ENCODE data around the gene FITM1.
A peak's percentile ranks its signal among the peaks of the same experiment; 100 is the strongest.

FITM1 gene

DNA sequence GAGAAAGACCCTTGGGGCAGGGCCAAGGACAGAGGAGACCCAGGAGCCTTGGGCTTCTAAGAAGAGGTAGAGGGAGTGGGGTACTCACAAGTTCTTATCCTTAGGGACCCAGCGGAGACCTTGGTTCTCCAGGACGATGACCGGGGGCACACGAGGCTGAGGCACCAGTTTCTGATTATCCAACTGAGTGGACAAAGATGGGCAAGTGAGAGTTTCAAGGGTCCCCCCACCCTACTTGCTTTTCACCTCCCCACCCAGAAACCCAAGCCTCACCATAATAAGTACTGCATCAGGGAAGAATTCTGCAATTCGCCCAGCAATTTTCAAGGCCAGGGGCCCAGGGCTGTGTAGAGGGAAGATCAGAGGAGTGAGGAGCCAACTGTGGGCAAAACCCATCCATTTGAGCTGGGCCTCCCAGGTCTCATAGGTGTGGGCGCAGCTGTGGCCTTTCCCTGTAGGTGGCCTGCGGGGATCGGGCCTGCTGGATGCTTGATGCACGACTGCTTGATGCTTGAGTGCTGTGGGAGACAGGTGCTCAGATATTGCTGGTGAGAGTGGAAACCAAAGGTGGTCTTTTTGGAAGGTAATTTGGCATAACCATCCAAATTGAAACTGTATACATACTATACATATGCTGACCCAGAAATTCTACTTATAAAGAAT is 8.9 kb downstream of the FITM1 start:
- no peak for DNase-seq (ENCODE audit: low spot score)

- peak; percentile 99 for DNase-seq (ENCODE audit: low spot score)
Observed at GRCh38 chr14:24141097-24141880, 10.8 kb downstream of the FITM1 start, which contains the start of gene EMC9. Gene EMC9, minus strand, starts transcription at chr14:24141591. Its CDS starts 287 bp downstream, at chr14:24141304.

- DNase-seq (ENCODE audit: low spot score): no peak
Observed at GRCh38 chr14:24143511-24143910, 13.1 kb downstream of the FITM1 start.

- DNase-seq (ENCODE audit: low spot score): no peak
Observed at GRCh38 chr14:24144451-24144850, 14.0 kb downstream of the FITM1 start.

DNA sequence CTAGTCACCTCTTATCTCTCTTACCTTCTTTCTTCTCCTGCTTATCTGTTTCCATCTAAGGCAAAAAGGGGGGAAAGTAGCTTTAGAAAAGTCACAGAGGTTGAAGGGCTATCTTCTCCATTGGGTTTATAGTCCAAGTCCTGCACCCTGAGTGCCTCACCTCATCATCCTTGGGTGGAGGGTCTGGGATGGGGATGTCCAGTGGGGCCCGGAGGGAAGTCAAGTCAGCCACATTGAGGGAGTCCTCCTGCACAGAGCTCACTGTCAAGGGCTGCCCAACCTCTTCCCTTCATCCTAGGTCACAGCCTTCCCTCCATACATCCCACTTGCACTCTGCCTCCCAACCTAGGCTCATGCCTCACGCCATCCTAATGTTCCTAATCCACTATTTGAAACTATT is 14.8 kb downstream of the FITM1 start:
- DNase-seq (ENCODE audit: low spot score): no peak

GRCh38 chr14:24145690-24146452 is 15.4 kb downstream of the FITM1 start:
- no peak for DNase-seq (ENCODE audit: low spot score)

DNA sequence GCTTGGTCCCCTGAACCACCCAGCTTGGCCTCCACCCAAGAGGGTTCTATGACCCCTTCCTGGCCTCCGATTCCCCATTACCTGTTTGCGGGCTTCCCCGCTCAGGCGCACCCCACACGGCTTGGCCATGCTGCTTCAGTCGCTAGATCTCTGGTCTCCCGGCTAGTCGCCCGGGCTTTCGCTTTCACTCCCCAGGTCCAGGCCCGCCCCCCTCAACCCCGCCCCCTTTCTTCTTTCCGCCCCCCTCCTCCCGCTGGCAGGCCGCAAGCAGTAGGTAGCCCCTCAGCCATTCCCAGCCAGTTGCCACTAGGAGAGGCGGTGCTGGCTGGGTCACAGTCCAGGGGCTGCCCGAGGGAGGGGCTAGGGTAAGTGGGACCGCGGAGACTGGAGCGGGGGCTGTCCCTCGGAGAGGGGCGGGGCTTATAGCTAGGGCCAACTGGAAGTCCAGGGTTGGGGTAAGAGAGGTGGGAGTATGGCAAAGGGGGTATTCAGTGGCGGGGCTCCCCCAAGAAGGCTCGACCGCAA is 16.1 kb downstream of the FITM1 start, which contains the start of gene PSME2:
Gene PSME2 (minus strand): TSS at position 158 of the 525 bp plus-strand sequence. CDS start 29 bp downstream, at position 129.
- peak; percentile 98 for DNase-seq (ENCODE audit: low spot score)

DNA sequence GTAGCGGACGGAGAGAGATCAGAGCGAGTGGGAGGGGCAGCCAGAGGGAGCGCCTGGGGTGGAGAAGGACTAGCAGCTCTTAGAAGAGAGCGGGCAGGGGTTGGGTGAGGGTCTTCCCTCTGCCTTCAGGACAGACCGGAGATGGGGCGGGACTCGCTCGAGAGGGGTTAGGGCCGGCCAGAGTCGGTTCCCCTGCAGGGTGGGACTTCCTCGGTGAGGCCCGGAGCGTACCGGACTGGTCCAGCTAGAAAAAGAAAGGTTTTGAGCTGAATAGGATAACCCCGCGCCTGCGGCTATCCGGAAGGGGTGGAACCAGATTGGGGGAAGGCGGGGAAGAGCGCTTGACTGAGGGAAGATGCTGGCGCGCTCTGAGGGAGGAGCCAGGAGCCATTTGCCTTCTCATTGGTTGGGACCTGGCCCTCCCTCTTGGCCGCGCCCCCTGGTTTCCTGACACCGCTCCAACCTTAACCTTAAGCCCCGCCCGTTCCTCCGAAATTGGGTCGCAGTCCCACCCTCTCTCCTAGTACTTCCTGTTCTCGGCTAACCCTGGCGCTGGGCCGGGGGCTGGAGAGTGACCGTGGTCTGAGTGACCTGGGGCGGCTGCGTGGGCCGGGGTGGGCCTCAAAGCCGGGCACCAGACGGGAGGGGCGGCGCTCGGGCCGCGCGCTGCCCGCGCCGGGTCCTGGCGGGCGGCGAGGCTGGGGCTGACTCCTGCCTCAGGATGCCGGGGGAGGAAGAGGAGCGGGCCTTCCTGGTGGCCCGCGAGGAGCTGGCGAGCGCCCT is 16.7 kb downstream of the FITM1 start, which contains the start of gene RNF31:
Gene RNF31 (plus strand): TSS at position 521 of the 783 bp plus-strand sequence. CDS start 201 bp downstream, at position 722.
- peak; percentile 97 for DNase-seq (ENCODE audit: low spot score)

DNA sequence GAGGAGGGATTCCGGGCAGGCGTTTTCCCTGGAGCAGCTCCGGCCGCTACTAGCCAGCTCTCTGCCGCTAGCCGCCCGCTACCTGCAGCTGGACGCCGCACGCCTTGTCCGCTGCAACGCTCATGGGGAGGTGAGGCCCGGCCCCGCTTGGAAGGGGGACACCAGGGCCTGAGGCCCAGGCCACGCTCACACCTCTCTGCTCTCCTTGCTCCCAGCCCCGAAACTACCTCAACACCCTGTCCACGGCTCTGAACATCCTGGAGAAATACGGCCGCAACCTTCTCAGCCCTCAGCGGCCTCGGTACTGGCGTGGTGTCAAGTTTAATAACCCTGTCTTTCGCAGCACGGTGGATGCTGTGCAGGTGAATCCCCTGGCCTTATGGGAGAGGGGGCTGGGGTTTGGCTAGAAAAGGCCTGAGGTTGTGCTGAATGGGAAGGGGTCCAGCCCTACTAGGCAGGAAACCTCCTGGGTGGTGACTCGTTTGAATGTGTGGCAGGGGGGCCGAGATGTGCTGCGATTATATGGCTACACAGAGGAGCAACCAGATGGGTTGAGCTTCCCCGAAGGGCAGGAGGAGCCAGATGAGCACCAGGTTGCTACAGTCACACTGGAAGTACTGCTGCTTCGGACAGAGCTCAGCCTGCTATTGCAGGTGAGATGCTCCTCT is 17.4 kb downstream of the FITM1 start:
- no peak for DNase-seq (ENCODE audit: low spot score)

DNA sequence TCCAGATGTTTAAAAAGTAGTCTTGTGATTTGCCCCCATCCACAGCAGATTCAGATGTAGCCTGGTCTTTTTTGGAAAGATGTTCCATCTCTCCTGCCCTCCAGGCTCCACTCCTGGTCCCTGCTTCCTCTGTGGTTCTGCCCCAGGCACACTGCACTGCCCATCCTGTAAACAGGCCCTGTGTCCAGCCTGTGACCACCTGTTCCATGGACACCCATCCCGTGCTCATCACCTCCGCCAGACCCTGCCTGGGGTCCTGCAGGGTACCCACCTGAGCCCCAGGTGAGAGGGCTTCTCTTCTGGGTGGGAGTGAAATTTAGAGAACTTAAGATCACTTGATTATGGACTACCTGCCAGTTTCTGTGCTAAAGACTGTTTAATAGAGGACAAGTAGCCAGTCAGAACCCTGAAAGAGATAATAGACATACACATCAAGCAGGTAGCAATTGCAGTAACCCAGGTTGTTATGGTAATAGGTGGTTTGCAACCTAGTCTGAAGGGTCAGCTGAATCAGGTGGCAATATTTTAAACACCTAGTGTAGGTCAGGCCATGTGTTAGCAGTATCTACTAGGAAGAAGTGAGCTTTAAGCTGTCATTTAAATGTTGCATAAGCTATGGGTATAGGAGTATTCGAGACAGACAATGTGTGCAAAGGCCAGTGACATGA is 19.0 kb downstream of the FITM1 start:
- DNase-seq (ENCODE audit: low spot score): no peak

GRCh38 chr14:24150061-24150460 is 19.6 kb downstream of the FITM1 start:
- no peak for DNase-seq (ENCODE audit: low spot score)

DNA sequence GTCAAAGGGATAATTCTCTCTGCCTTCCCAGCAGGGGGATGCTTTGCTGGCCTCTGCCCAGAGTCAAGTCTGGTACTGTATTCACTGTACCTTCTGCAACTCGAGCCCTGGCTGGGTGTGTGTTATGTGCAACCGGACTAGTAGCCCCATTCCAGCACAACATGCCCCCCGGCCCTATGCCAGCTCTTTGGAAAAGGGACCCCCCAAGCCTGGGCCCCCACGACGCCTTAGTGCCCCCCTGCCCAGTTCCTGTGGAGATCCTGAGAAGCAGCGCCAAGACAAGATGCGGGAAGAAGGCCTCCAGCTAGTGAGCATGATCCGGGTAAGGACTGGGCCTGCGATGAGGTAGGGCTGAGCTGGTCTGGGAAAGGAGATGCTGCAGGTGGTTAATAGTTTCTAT is 20.1 kb downstream of the FITM1 start:
- DNase-seq (ENCODE audit: low spot score): no peak

- no peak for DNase-seq (ENCODE audit: low spot score)
Observed at GRCh38 chr14:24150993-24151392, 20.5 kb downstream of the FITM1 start.

DNA sequence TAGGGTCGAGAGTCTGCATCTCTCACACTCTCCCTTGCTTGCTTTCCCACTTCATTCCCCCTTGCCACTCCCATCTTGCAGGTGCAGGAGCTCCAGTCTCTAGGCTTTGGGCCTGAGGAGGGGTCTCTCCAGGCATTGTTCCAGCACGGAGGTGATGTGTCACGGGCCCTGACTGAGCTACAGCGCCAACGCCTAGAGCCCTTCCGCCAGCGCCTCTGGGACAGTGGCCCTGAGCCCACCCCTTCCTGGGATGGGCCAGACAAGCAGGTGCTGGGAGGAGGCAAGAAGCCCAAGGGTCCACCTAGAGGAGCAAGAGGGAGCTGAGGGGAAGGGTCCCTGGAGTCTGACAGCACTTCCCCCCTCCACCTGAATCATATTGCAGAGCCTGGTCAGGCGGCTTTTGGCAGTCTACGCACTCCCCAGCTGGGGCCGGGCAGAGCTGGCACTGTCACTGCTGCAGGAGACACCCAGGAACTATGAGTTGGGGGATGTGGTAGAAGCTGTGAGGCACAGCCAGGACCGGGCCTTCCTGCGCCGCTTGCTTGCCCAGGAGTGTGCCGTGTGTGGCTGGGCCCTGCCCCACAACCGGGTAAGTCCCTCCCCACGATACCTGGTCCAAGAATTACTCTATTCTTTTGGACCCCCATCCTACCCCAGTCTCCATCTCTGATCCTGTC is 21.1 kb downstream of the FITM1 start:
- DNase-seq (ENCODE audit: low spot score): no peak

- DNase-seq (ENCODE audit: low spot score): no peak
Observed at GRCh38 chr14:24155100-24155499, 24.6 kb downstream of the FITM1 start.

DNA sequence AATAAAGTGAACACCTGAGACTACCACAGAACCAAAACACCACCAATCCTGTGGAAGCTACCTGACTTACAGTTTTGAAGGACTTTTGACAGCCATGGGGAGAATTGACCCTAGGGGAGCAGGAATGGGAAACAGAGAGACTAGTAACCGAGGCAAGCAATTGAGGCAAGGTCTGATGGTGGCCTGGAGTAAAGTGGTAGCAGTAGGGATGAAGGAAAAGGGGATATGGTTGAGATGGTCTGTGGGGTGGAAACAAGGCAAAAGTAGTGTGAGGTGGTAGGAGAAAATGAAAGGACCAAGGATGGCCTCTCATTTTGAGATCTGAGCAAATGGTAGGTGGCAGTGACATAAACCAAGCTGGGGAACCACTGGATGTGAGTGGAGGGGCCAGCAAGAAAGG is 26.4 kb downstream of the FITM1 start:
- DNase-seq (ENCODE audit: low spot score): no peak

- no peak for DNase-seq (ENCODE audit: low spot score)
Observed at GRCh38 chr14:24157331-24157730, 26.9 kb downstream of the FITM1 start.

DNA sequence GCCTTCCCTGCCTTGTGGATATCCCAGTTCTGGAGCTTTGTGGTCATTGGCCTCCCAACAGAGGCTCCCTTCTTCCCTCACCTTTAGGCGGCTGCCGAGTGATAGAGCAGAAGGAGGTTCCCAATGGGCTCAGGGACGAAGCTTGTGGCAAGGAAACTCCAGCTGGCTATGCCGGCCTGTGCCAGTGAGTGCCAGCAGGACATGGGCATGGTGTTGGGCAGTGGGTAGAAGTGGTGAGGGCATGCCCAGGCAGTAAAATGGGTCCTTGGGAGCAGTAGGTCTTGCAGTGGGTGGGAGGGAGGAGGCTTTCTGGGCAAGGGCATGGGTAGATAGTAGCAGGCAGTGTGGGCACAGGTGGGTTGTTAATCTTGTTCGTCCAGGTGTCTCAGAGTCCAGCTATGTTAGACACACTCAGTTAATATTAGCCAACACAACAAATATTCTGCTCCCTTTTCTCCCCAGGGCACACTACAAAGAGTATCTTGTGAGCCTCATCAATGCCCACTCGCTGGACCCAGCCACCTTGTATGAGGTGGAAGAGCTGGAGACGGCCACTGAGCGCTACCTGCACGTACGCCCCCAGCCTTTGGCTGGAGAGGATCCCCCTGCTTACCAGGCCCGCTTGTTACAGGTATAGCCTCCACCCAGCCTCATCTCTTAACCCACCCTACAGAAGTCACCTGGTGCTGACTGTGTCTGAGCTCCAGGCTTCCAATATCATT is 29.5 kb downstream of the FITM1 start:
- no peak for DNase-seq (ENCODE audit: low spot score)

DNA sequence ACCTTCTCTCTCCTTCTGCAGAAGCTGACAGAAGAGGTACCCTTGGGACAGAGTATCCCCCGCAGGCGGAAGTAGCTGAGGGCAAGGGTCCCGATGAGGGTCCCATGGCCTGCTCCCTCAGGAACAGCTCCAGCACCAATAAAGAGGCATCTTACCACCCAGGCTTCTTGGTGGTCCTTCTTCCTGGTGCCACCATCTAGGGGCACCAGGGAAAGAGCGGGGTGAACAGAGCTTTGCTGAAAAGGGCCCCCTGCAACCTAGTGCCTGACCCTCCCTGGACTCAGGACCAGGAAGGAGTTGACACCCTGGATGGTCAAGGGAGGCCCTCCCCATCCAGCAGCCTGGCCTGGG is 30.0 kb downstream of the FITM1 start:
- DNase-seq (ENCODE audit: low spot score): no peak
